Measurements from ENCODE around the gene MST1.

The MST1 gene

GRCh38 chr3:49653621-49654020, 35.7 kb downstream of the MST1 start:
- Histone ChIP-seq H3K9ac (ENCODE audit: low read depth, low read length) (no peak overlapping the region), H3K27ac (ENCODE audit: low read depth, low read length) (no peak overlapping the region), H3K4me3 (ENCODE audit: low read depth, low read length) (no peak overlapping the region), H3K9me3 (ENCODE audit: control insufficient read depth, insufficient read depth, low read length) (no peaks in the 10 kb centered on the region), H3K27me3 (ENCODE audit: control insufficient read depth, insufficient read depth, low read length) (no peaks in the 10 kb centered on the region), H3K36me3 (ENCODE audit: control insufficient read depth, insufficient read depth, low read length) (no peaks in the 10 kb centered on the region), H3K4me1 (ENCODE audit: control insufficient read depth, insufficient read depth, low read length) (no peaks in the 10 kb centered on the region)

GRCh38 chr3:49652903-49653415, 36.3 kb downstream of the MST1 start:
- H3K4me3 ChIP-seq (ENCODE audit: low read depth, low read length): no peak overlapping the region
- no peaks in the 10 kb centered on the region for H3K9me3 ChIP-seq (ENCODE audit: control insufficient read depth, insufficient read depth, low read length)
- H3K4me1 ChIP-seq (ENCODE audit: control insufficient read depth, insufficient read depth, low read length): no peaks in the 10 kb centered on the region
- no peak overlapping the region for H3K27ac ChIP-seq (ENCODE audit: low read depth, low read length)
- no peaks in the 10 kb centered on the region for H3K36me3 ChIP-seq (ENCODE audit: control insufficient read depth, insufficient read depth, low read length)
- H3K9ac ChIP-seq (ENCODE audit: low read depth, low read length): no peak overlapping the region
- H3K27me3 ChIP-seq (ENCODE audit: control insufficient read depth, insufficient read depth, low read length): no peaks in the 10 kb centered on the region

GRCh38 chr3:49652218-49652902, 36.9 kb downstream of the MST1 start:
- Histone ChIP-seq H3K4me3 (ENCODE audit: low read depth, low read length) (no peak overlapping the region), H3K36me3 (ENCODE audit: control insufficient read depth, insufficient read depth, low read length) (no peaks in the 10 kb centered on the region), H3K9ac (ENCODE audit: low read depth, low read length) (no peak overlapping the region), H3K9me3 (ENCODE audit: control insufficient read depth, insufficient read depth, low read length) (no peaks in the 10 kb centered on the region), H3K27me3 (ENCODE audit: control insufficient read depth, insufficient read depth, low read length) (no peaks in the 10 kb centered on the region), H3K4me1 (ENCODE audit: control insufficient read depth, insufficient read depth, low read length) (no peaks in the 10 kb centered on the region), H3K27ac (ENCODE audit: low read depth, low read length) (no peak overlapping the region)

GRCh38 chr3:49650637-49651036, 38.6 kb downstream of the MST1 start:
- Histone ChIP-seq H3K9ac (ENCODE audit: low read depth, low read length) (no peak overlapping the region), H3K27ac (ENCODE audit: low read depth, low read length) (no peak overlapping the region), H3K27me3 (ENCODE audit: control insufficient read depth, insufficient read depth, low read length) (no peaks in the 10 kb centered on the region), H3K36me3 (ENCODE audit: control insufficient read depth, insufficient read depth, low read length) (no peaks in the 10 kb centered on the region), H3K4me1 (ENCODE audit: control insufficient read depth, insufficient read depth, low read length) (no peaks in the 10 kb centered on the region), H3K4me3 (ENCODE audit: low read depth, low read length) (no peak overlapping the region), H3K9me3 (ENCODE audit: control insufficient read depth, insufficient read depth, low read length) (no peaks in the 10 kb centered on the region)

- H3K9ac ChIP-seq (ENCODE audit: low read depth, low read length): no peak overlapping the region
- no peaks in the 10 kb centered on the region for H3K36me3 ChIP-seq (ENCODE audit: control insufficient read depth, insufficient read depth, low read length)
- H3K27me3 ChIP-seq (ENCODE audit: control insufficient read depth, insufficient read depth, low read length): no peaks in the 10 kb centered on the region
- no peaks in the 10 kb centered on the region for H3K9me3 ChIP-seq (ENCODE audit: control insufficient read depth, insufficient read depth, low read length)
- H3K27ac ChIP-seq (ENCODE audit: low read depth, low read length): no peak overlapping the region
- H3K4me1 ChIP-seq (ENCODE audit: control insufficient read depth, insufficient read depth, low read length): no peaks in the 10 kb centered on the region
- H3K4me3 ChIP-seq (ENCODE audit: low read depth, low read length): no peak overlapping the region
These were observed 39.1 kb downstream of the MST1 start for GRCh38 chr3:49650177-49650576.

- no peak overlapping the region for H3K4me3 ChIP-seq (ENCODE audit: low read depth, low read length)
- H3K9ac ChIP-seq (ENCODE audit: low read depth, low read length): no peak overlapping the region
- H3K27me3 ChIP-seq (ENCODE audit: control insufficient read depth, insufficient read depth, low read length): no peaks in the 10 kb centered on the region
- no peaks in the 10 kb centered on the region for H3K4me1 ChIP-seq (ENCODE audit: control insufficient read depth, insufficient read depth, low read length)
- H3K27ac ChIP-seq (ENCODE audit: low read depth, low read length): no peak overlapping the region
- no peaks in the 10 kb centered on the region for H3K9me3 ChIP-seq (ENCODE audit: control insufficient read depth, insufficient read depth, low read length)
- H3K36me3 ChIP-seq (ENCODE audit: control insufficient read depth, insufficient read depth, low read length): no peaks in the 10 kb centered on the region
These were observed 39.7 kb downstream of the MST1 start for GRCh38 chr3:49649576-49649975.

GRCh38 chr3:49648354-49649019, 40.8 kb downstream of the MST1 start:
- Histone ChIP-seq H3K4me3 (ENCODE audit: low read depth, low read length) (no peak overlapping the region), H3K4me1 (ENCODE audit: control insufficient read depth, insufficient read depth, low read length) (no peaks in the 10 kb centered on the region), H3K36me3 (ENCODE audit: control insufficient read depth, insufficient read depth, low read length) (no peaks in the 10 kb centered on the region), H3K9ac (ENCODE audit: low read depth, low read length) (no peak overlapping the region), H3K27me3 (ENCODE audit: control insufficient read depth, insufficient read depth, low read length) (no peaks in the 10 kb centered on the region), H3K9me3 (ENCODE audit: control insufficient read depth, insufficient read depth, low read length) (no peaks in the 10 kb centered on the region), H3K27ac (ENCODE audit: low read depth, low read length) (no peak overlapping the region)

GRCh38 chr3:49647741-49648140, 41.5 kb downstream of the MST1 start:
- Histone ChIP-seq H3K36me3 (ENCODE audit: control insufficient read depth, insufficient read depth, low read length) (no peaks in the 10 kb centered on the region), H3K9me3 (ENCODE audit: control insufficient read depth, insufficient read depth, low read length) (no peaks in the 10 kb centered on the region), H3K9ac (ENCODE audit: low read depth, low read length) (no peak overlapping the region)

GRCh38 chr3:49646236-49646635, 43.0 kb downstream of the MST1 start:
- Histone ChIP-seq H3K9ac (ENCODE audit: low read depth, low read length) (no peak overlapping the region), H3K27me3 (ENCODE audit: control insufficient read depth, insufficient read depth, low read length) (no peaks in the 10 kb centered on the region), H3K9me3 (ENCODE audit: control insufficient read depth, insufficient read depth, low read length) (no peaks in the 10 kb centered on the region), H3K27ac (ENCODE audit: low read depth, low read length) (no peak overlapping the region), H3K4me3 (ENCODE audit: low read depth, low read length) (no peak overlapping the region), H3K36me3 (ENCODE audit: control insufficient read depth, insufficient read depth, low read length) (no peaks in the 10 kb centered on the region), H3K4me1 (ENCODE audit: control insufficient read depth, insufficient read depth, low read length) (no peaks in the 10 kb centered on the region)

More at GRCh38 chr3:49647741-49648140, 41.5 kb downstream of the MST1 start:
- H3K27me3 ChIP-seq (ENCODE audit: control insufficient read depth, insufficient read depth, low read length): no peaks in the 10 kb centered on the region
- no peak overlapping the region for H3K4me3 ChIP-seq (ENCODE audit: low read depth, low read length)
- H3K4me1 ChIP-seq (ENCODE audit: control insufficient read depth, insufficient read depth, low read length): no peaks in the 10 kb centered on the region
- H3K27ac ChIP-seq (ENCODE audit: low read depth, low read length): no peak overlapping the region

GRCh38 chr3:49644684-49645083, 44.6 kb downstream of the MST1 start:
- H3K9ac ChIP-seq (ENCODE audit: low read depth, low read length): no peak overlapping the region
- H3K4me3 ChIP-seq (ENCODE audit: low read depth, low read length): no peak overlapping the region
- no peak overlapping the region for H3K27ac ChIP-seq (ENCODE audit: low read depth, low read length)
- no peaks in the 10 kb centered on the region for H3K36me3 ChIP-seq (ENCODE audit: control insufficient read depth, insufficient read depth, low read length)
- no peaks in the 10 kb centered on the region for H3K9me3 ChIP-seq (ENCODE audit: control insufficient read depth, insufficient read depth, low read length)
- H3K27me3 ChIP-seq (ENCODE audit: control insufficient read depth, insufficient read depth, low read length): no peaks in the 10 kb centered on the region
- no peaks in the 10 kb centered on the region for H3K4me1 ChIP-seq (ENCODE audit: control insufficient read depth, insufficient read depth, low read length)

GRCh38 chr3:49642708-49643145, 46.5 kb downstream of the MST1 start:
- H3K9ac ChIP-seq (ENCODE audit: low read depth, low read length): no peak overlapping the region
- H3K4me1 ChIP-seq (ENCODE audit: control insufficient read depth, insufficient read depth, low read length): no peaks in the 10 kb centered on the region
- no peak overlapping the region for H3K27ac ChIP-seq (ENCODE audit: low read depth, low read length)
- H3K27me3 ChIP-seq (ENCODE audit: control insufficient read depth, insufficient read depth, low read length): no peaks in the 10 kb centered on the region
- H3K4me3 ChIP-seq (ENCODE audit: low read depth, low read length): no peak overlapping the region
- no peaks in the 10 kb centered on the region for H3K9me3 ChIP-seq (ENCODE audit: control insufficient read depth, insufficient read depth, low read length)
- H3K36me3 ChIP-seq (ENCODE audit: control insufficient read depth, insufficient read depth, low read length): no peaks in the 10 kb centered on the region
